Cardiac muscle cell (in vitro differentiated cells and primary cell): Measurements from ENCODE around the gene GRID1. TPM values are rescaled to one million over a fixed set of nuclear protein-coding genes. Genes with fewer than 3 reads are reported as not detected.

Source experiments
- DNase-seq, 2 donors: peaks; one replicate each; pipeline versions ENCODE4 v3.0.0 to v3.0.0-alpha.2; 2010 to 2017; ENCODE audit warnings: low read depth in 1 of 2, low spot score in 1 of 2
- H3K27ac ChIP-seq: fragments of 200-600 bp; sonication (generic); 2 replicates; pipeline ENCODE4 v1.5.1; 2016
- H3K27me3 ChIP-seq: fragments of 200-600 bp; sonication (generic); 2 replicates; pipeline ENCODE4 v1.6.0; 2016; ENCODE audit warnings: control low read depth
- H3K36me3 ChIP-seq: fragments of 200-600 bp; sonication (generic); 2 replicates; pipeline ENCODE4 v1.5.1; 2016; ENCODE audit warnings: control low read depth
- H3K4me1 ChIP-seq: fragments of 200-600 bp; sonication (generic); 2 replicates; pipeline ENCODE4 v1.8.1; 2017; ENCODE audit warnings: low read depth, mild to moderate bottlenecking, mixed run types
- H3K4me3 ChIP-seq: fragments of 200-600 bp; sonication (generic); 2 replicates; pipeline ENCODE4 v1.5.1; 2016; ENCODE audit warnings: mild to moderate bottlenecking
- H3K9me3 ChIP-seq: fragments of 200-600 bp; sonication (generic); 2 replicates; pipeline ENCODE4 v1.5.1; 2017; ENCODE audit warnings: low read depth, mild to moderate bottlenecking, control low read depth
- polyA plus RNA-seq: library from polyadenylated mRNA; unstranded; fragments of >200 nt; fragmentation: Nextera tagmentation; extraction: Ambion mirVana; gene quantifications from 2 replicates; pipeline ENCODE4 v1.2.1, GENCODE V29; 2016
- total RNA-seq: library from RNA; depleted of rRNA; stranded (reverse); fragments of >200 nt; gene quantifications from 2 replicates; pipeline ENCODE4 v1.2.3, GENCODE V29; 2016
- TF ChIP-seq, protein P1 (sequence below): IDR thresholded peaks from 2 replicates; pipeline ENCODE4 v1.5.1; 2012; ENCODE audit warnings: low read depth, mild to moderate bottlenecking, low read length

Gene GRID1
- total and polyA plus RNA-seq, 2 experiments from 2014 or later = 1.5 to 1.6 TPM

- no peak overlapping the region for H3K4me3 ChIP-seq
- no peaks in the 10 kb centered on the region for H3K9me3 ChIP-seq
- TF ChIP-seq, protein P1, sequence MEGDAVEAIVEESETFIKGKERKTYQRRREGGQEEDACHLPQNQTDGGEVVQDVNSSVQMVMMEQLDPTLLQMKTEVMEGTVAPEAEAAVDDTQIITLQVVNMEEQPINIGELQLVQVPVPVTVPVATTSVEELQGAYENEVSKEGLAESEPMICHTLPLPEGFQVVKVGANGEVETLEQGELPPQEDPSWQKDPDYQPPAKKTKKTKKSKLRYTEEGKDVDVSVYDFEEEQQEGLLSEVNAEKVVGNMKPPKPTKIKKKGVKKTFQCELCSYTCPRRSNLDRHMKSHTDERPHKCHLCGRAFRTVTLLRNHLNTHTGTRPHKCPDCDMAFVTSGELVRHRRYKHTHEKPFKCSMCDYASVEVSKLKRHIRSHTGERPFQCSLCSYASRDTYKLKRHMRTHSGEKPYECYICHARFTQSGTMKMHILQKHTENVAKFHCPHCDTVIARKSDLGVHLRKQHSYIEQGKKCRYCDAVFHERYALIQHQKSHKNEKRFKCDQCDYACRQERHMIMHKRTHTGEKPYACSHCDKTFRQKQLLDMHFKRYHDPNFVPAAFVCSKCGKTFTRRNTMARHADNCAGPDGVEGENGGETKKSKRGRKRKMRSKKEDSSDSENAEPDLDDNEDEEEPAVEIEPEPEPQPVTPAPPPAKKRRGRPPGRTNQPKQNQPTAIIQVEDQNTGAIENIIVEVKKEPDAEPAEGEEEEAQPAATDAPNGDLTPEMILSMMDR = no peak
Measured at GRCh38 chr10:85874208-85874607, 492.4 kb downstream of the GRID1 start.

GRCh38 chr10:85873063-85873462 is 493.5 kb downstream of the GRID1 start:
- no peak overlapping the region for H3K4me3 ChIP-seq
- no peaks in the 10 kb centered on the region for H3K36me3 ChIP-seq
- H3K27ac ChIP-seq = no peak overlapping the region
- no peaks in the 10 kb centered on the region for H3K9me3 ChIP-seq
- DNase-seq = no peak
- H3K27me3 ChIP-seq = no peaks in the 10 kb centered on the region
- H3K4me1 ChIP-seq = no peaks in the 10 kb centered on the region
- TF ChIP-seq, protein P1 = no peak

More at GRCh38 chr10:85874208-85874607, 492.4 kb downstream of the GRID1 start:
- Histone ChIP-seq H3K27ac (no peak overlapping the region), H3K36me3 (no peaks in the 10 kb centered on the region), H3K4me1 (no peaks in the 10 kb centered on the region), H3K27me3 (no peaks in the 10 kb centered on the region)
- no peak for DNase-seq

- no peak overlapping the region for H3K27ac ChIP-seq
- no peaks in the 10 kb centered on the region for H3K9me3 ChIP-seq
- TF ChIP-seq, protein P1 = no peak
- peaks cover 2% of the 10 kb centered on the region for H3K4me1 ChIP-seq
- no peaks in the 10 kb centered on the region for H3K36me3 ChIP-seq
- H3K4me3 ChIP-seq = no peak overlapping the region
- H3K27me3 ChIP-seq = no peaks in the 10 kb centered on the region
- no peak for DNase-seq
Measured at GRCh38 chr10:85868627-85869499, 497.7 kb downstream of the GRID1 start.

DNA sequence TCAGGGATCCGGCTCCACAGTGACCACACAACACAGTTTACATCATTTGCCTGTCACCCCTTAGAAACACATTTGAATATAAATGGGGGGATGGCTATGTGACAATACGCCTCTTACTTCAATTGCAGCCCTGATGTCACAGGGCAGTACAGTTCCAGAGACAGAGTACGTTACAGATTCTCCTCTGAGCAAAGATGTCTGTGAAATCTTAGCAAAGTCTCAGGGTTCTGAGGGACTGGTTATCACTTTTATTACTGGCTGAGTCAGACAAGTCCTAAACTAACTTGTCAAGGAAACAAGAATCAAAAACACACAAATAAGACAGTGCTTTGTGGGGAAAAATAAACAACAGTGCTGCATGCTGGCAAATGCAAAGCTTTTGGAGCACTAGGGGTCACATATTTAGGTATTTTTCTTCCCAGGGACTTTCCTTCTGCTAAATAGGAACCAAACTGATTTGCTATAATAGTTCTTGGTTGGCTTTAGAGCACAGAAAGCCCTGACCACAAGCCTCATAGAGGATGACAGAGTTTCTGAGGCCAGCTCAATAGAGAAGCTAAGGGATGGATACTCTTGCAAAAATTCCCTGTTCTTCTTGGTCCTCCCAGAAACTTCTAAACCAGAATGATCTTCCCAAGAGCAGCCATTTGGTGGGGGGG is 501.6 kb downstream of the GRID1 start:
- TF ChIP-seq, protein P1 = no peak
- H3K27ac ChIP-seq = no peak overlapping the region
- no peaks in the 10 kb centered on the region for H3K36me3 ChIP-seq
- H3K4me3 ChIP-seq = no peak overlapping the region
- peaks cover 4% of the 10 kb centered on the region for H3K4me1 ChIP-seq
- no peak for DNase-seq
- no peaks in the 10 kb centered on the region for H3K9me3 ChIP-seq
- no peaks in the 10 kb centered on the region for H3K27me3 ChIP-seq

DNA sequence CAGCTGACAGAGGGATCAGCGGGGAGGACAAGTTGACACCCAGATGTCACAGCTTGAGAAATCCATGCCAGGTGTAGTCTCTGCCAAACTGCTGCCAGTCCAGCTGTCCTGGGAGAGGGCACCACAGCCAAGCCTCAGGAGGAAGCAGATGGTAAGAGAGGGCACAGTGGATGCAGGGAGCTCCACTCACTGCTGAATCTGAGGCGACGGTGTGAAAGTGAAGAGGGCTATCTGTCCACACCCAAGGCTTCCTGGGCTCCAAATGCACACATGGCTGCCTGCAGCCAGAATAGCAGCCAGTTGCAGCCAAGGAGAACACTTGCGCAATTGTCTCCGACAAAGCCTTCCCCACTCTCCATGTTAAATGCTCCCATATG is 502.4 kb downstream of the GRID1 start:
- H3K9me3 ChIP-seq = no peaks in the 10 kb centered on the region
- TF ChIP-seq, protein P1 = no peak
- H3K4me1 ChIP-seq = peaks cover 4% of the 10 kb centered on the region
- H3K27ac ChIP-seq = no peak overlapping the region
- no peaks in the 10 kb centered on the region for H3K27me3 ChIP-seq
- H3K4me3 ChIP-seq = no peak overlapping the region
- no peak for DNase-seq
- H3K36me3 ChIP-seq = no peaks in the 10 kb centered on the region
